ENCODE data around the gene NFIC. TPM values are rescaled to one million over a fixed set of nuclear protein-coding genes. Genes with fewer than 3 reads are reported as not detected.
"Not testable (repeated sequence)": the region's sequence is repeated elsewhere in the genome, so short reads cannot be mapped to it uniquely, and the experiment has no call there.

Gene NFIC
- total RNA-seq, 1 experiment from 2014 or later = 32.5 TPM

GRCh38 chr19:3372413-3372812, 6.0 kb downstream of the NFIC start:
- DNase-seq (ENCODE audit: low spot score) = no peak

- no peak for DNase-seq (ENCODE audit: low spot score)
These were observed 7.6 kb downstream of the NFIC start for GRCh38 chr19:3373971-3374368.

GRCh38 chr19:3374369-3375112, 8.2 kb downstream of the NFIC start:
- DNase-seq (ENCODE audit: low spot score) = peak; percentile 66

GRCh38 chr19:3375221-3376090, 9.1 kb downstream of the NFIC start:
- DNase-seq (ENCODE audit: low spot score) = peak; percentile 94

- DNase-seq (ENCODE audit: low spot score) = not testable (repeated sequence)
These were observed 9.7 kb downstream of the NFIC start for GRCh38 chr19:3376091-3376455.

- no peak for DNase-seq (ENCODE audit: low spot score)
These were observed 12.2 kb downstream of the NFIC start for GRCh38 chr19:3378352-3379150.

- no peak for DNase-seq (ENCODE audit: low spot score)
These were observed 14.4 kb downstream of the NFIC start for GRCh38 chr19:3380829-3381228.

- DNase-seq (ENCODE audit: low spot score) = no peak
These were observed 15.5 kb downstream of the NFIC start for GRCh38 chr19:3381701-3382372.

- DNase-seq (ENCODE audit: low spot score) = no peak
These were observed 16.2 kb downstream of the NFIC start for GRCh38 chr19:3382460-3383100.

- DNase-seq (ENCODE audit: low spot score) = no peak
These were observed 16.8 kb downstream of the NFIC start for GRCh38 chr19:3383121-3383722.

GRCh38 chr19:3386447-3387234, 20.3 kb downstream of the NFIC start:
- DNase-seq (ENCODE audit: low spot score) = no peak

GRCh38 chr19:3387645-3388589, 21.5 kb downstream of the NFIC start:
- peak; percentile 77 for DNase-seq (ENCODE audit: low spot score)

GRCh38 chr19:3389446-3389778, 23.0 kb downstream of the NFIC start:
- no peak for DNase-seq (ENCODE audit: low spot score)

GRCh38 chr19:3389876-3390371, 23.5 kb downstream of the NFIC start:
- no peak for DNase-seq (ENCODE audit: low spot score)

- DNase-seq (ENCODE audit: low spot score) = not testable (repeated sequence)
These were observed 25.5 kb downstream of the NFIC start for GRCh38 chr19:3391911-3392310.

GRCh38 chr19:3392480-3392879, 26.1 kb downstream of the NFIC start:
- DNase-seq (ENCODE audit: low spot score) = no peak

- no peak for DNase-seq (ENCODE audit: low spot score)
These were observed 30.5 kb downstream of the NFIC start for GRCh38 chr19:3396881-3397265.

- DNase-seq (ENCODE audit: low spot score) = peak; percentile 64
These were observed 31.1 kb downstream of the NFIC start for GRCh38 chr19:3397266-3398022.

Measured in A172 (cell line).